H9 (cell line): Measurements from ENCODE around the gene ASTN2. TPM values are rescaled to one million over a fixed set of nuclear protein-coding genes. Genes with fewer than 3 reads are reported as not detected.

Experiments
- DNase-seq: peaks from one replicate; pipeline ENCODE4 v3.0.0-alpha.2; 2017
- H2AFZ ChIP-seq: one replicate; pipeline ENCODE4 v1.6.1; 2013; ENCODE audit warnings: mild to moderate bottlenecking, low read length, control low read depth, moderate library complexity
- H2AK5ac ChIP-seq: 2 replicates; pipeline ENCODE4 v1.6.1; 2013; ENCODE audit warnings: low read length, control low read depth, mixed read lengths; ENCODE audit not compliant: insufficient read length
- H2BK120ac ChIP-seq: one replicate; pipeline ENCODE4 v1.6.1; 2013; ENCODE audit warnings: low read depth, mild to moderate bottlenecking, low read length, control low read depth, inconsistent platforms; ENCODE audit not compliant: poor library complexity, severe bottlenecking
- H2BK12ac ChIP-seq: 2 replicates; pipeline ENCODE4 v1.6.1; 2013; ENCODE audit warnings: low read length, control low read depth, mixed read lengths, low read depth; ENCODE audit not compliant: insufficient read length
- H2BK15ac ChIP-seq: 2 replicates; pipeline ENCODE4 v1.6.1; 2013; ENCODE audit warnings: low read depth, low read length, control low read depth
- H2BK20ac ChIP-seq: one replicate; pipeline ENCODE4 v1.6.1; 2013; ENCODE audit warnings: low read depth, mild to moderate bottlenecking, low read length, control low read depth, inconsistent platforms; ENCODE audit not compliant: poor library complexity, severe bottlenecking
- H2BK5ac ChIP-seq: 2 replicates; pipeline ENCODE4 v1.6.1; 2013; ENCODE audit warnings: low read length, control low read depth, mixed read lengths; ENCODE audit not compliant: insufficient read length
- H3K14ac ChIP-seq: 2 replicates; pipeline ENCODE4 v1.6.1; 2013; ENCODE audit warnings: low read length, control low read depth; ENCODE audit not compliant: insufficient read depth
- H3K18ac ChIP-seq: 2 replicates; pipeline ENCODE4 v1.6.1; 2013; ENCODE audit warnings: low read depth, mild to moderate bottlenecking, mixed read lengths, low read length, control low read depth; ENCODE audit not compliant: insufficient read length
- H3K23ac ChIP-seq: 2 replicates; pipeline ENCODE4 v1.6.1; 2013; ENCODE audit warnings: low read length, control low read depth, mixed read lengths, low read depth; ENCODE audit not compliant: insufficient read length
- H3K23me2 ChIP-seq: 2 replicates; pipeline ENCODE4 v1.6.1; 2013; ENCODE audit warnings: low read depth, mild to moderate bottlenecking, mixed read lengths, low read length, control low read depth; ENCODE audit not compliant: insufficient read length, poor library complexity, severe bottlenecking
- H3K27ac ChIP-seq: 2 replicates; pipeline ENCODE4 v1.5.1; 2013; ENCODE audit warnings: low read length, control low read depth, mixed read lengths, low read depth; ENCODE audit not compliant: insufficient read length
- H3K27me3 ChIP-seq: 2 replicates; pipeline ENCODE4 v1.6.1; 2013; ENCODE audit warnings: low read length, control low read depth, inconsistent platforms; ENCODE audit not compliant: insufficient read depth
- H3K4ac ChIP-seq: 2 replicates; pipeline ENCODE4 v1.6.1; 2013; ENCODE audit warnings: low read depth, mild to moderate bottlenecking, control low read depth, inconsistent platforms, low read length, moderate library complexity
- H3K4me1 ChIP-seq: 2 replicates; pipeline ENCODE4 v1.6.1; 2013; ENCODE audit warnings: low read length, control low read depth, inconsistent platforms; ENCODE audit not compliant: insufficient read depth
- H3K4me2 ChIP-seq: 2 replicates; pipeline ENCODE4 v1.6.1; 2013; ENCODE audit warnings: low read length, control low read depth, mixed read lengths; ENCODE audit not compliant: insufficient read length, insufficient read depth
- H3K56ac ChIP-seq: 2 replicates; pipeline ENCODE4 v1.6.1; 2013; ENCODE audit warnings: low read depth, mild to moderate bottlenecking, mixed read lengths, low read length, control low read depth; ENCODE audit not compliant: insufficient read length
- H3K79me1 ChIP-seq: 2 replicates; pipeline ENCODE4 v1.6.1; 2013; ENCODE audit warnings: low read depth, mild to moderate bottlenecking, moderate library complexity, low read length, control low read depth, inconsistent platforms; ENCODE audit not compliant: insufficient read depth, poor library complexity, severe bottlenecking
- H3K79me2 ChIP-seq: 2 replicates; pipeline ENCODE4 v1.6.1; 2013; ENCODE audit warnings: low read length, control low read depth, inconsistent platforms; ENCODE audit not compliant: insufficient read depth
- H3K9ac ChIP-seq: 2 replicates; pipeline ENCODE4 v1.6.1; 2013; ENCODE audit warnings: low read length, control low read depth, mixed read lengths; ENCODE audit not compliant: insufficient read length; ENCODE audit errors: extremely low read depth
- H3K9me3 ChIP-seq: one replicate; pipeline ENCODE4 v1.6.1; 2013; ENCODE audit warnings: low read depth, low read length, inconsistent platforms; ENCODE audit not compliant: control insufficient read depth
- H3T11ph ChIP-seq: one replicate; pipeline ENCODE4 v1.6.1; 2013; ENCODE audit warnings: mild to moderate bottlenecking, low read length, control low read depth, inconsistent platforms
- H4K20me1 ChIP-seq: one replicate; pipeline ENCODE4 v1.6.1; 2013; ENCODE audit not compliant: control insufficient read depth, insufficient read length, insufficient read depth
- H4K5ac ChIP-seq: 2 replicates; pipeline ENCODE4 v1.6.1; 2013; ENCODE audit warnings: low read depth, mild to moderate bottlenecking, mixed read lengths, low read length, control low read depth; ENCODE audit not compliant: insufficient read length
- H4K8ac ChIP-seq: replicated peaks from 2 replicates; pipeline ENCODE4 v1.6.1; 2013; ENCODE audit warnings: low read length, control low read depth, mixed read lengths, low read depth; ENCODE audit not compliant: insufficient read length
- H4K91ac ChIP-seq: 2 replicates; pipeline ENCODE4 v1.6.1; 2013; ENCODE audit warnings: low read depth, mild to moderate bottlenecking, moderate library complexity, mixed read lengths, low read length, control low read depth; ENCODE audit not compliant: insufficient read length
- H3K27ac Mint-ChIP-seq, 3 experiments: 2 replicates in 2 of 3; 3 replicates in 1 of 3; pipeline ENCODE4 v1.8.0; 2020 to 2021; ENCODE audit warnings: mixed read lengths in 3 of 3, mild to moderate bottlenecking in 1 of 3, moderate library complexity in 1 of 3
- H3K27me3 Mint-ChIP-seq: 2 replicates; pipeline ENCODE4 v1.8.0; 2021; ENCODE audit warnings: low read depth, mild to moderate bottlenecking, moderate library complexity, mixed read lengths
- H3K36me3 Mint-ChIP-seq, 3 experiments: 2 replicates in 2 of 3; 3 replicates in 1 of 3; pipeline ENCODE4 v1.8.0; 2020 to 2021; ENCODE audit warnings: low read depth in 3 of 3, mixed read lengths in 3 of 3; ENCODE audit not compliant: insufficient read depth in 1 of 3
- H3K4me1 Mint-ChIP-seq, 2 experiments: 2 replicates each; pipeline ENCODE4 v1.8.0; 2020; ENCODE audit warnings: mixed read lengths in 2 of 2
- H3K4me3 Mint-ChIP-seq, 2 experiments: 2 replicates in 1 of 2; 3 replicates in 1 of 2; pipeline ENCODE4 v1.8.0; 2020 to 2021; ENCODE audit warnings: mild to moderate bottlenecking in 2 of 2, mixed read lengths in 2 of 2, moderate library complexity in 1 of 2
- H3K9me3 Mint-ChIP-seq, 2 experiments: 2 replicates in 1 of 2; 3 replicates in 1 of 2; pipeline ENCODE4 v1.8.0; 2020; ENCODE audit warnings: mild to moderate bottlenecking in 2 of 2, mixed read lengths in 2 of 2, moderate library complexity in 1 of 2
- CTCF ChIP-seq: fragments of 200-600 bp; sonication (generic); conservative IDR thresholded peaks from 3 replicates; pipeline ENCODE4 v1.8.0; 2021; ENCODE audit warnings: antibody characterized with exemption, mild to moderate bottlenecking
- WGBS: extraction: QIAGEN DNeasy Blood & Tissue Kit; methylation state at CpG from one replicate; pipeline ENCODE4 v1.1.7; 2013; ENCODE audit warnings: missing lambda C conversion rate, low lambda C conversion rate, mixed read lengths; ENCODE audit not compliant: insufficient read length; ENCODE audit errors: extremely low coverage; 5-methylcytosine and 5-hydroxymethylcytosine counted together
- total RNA-seq: library from RNA; stranded (reverse); gene quantifications from 2 replicates; pipeline ENCODE4 v1.2.1, GENCODE V29; 2021

ASTN2 gene
- total RNA-seq, 1 experiment from 2014 or later = 9.7 TPM

- Histone ChIP-seq H2BK12ac (no peak overlapping the region), H3K4me2 (no peak overlapping the region), H3K4ac (no peak overlapping the region), H3K14ac (no peak overlapping the region), H2BK5ac (no peak overlapping the region), H4K8ac (no peak overlapping the region), H3T11ph (no peak overlapping the region), H3K4me1 (no peaks in the 10 kb centered on the region), H4K20me1 (no peaks in the 10 kb centered on the region), H2BK15ac (no peak overlapping the region), H3K27me3 (no peaks in the 10 kb centered on the region), H3K27ac (no peak overlapping the region), H3K9me3 (no peaks in the 10 kb centered on the region), H4K91ac (no peak overlapping the region), H2AK5ac (no peak overlapping the region), H2BK120ac (no peak overlapping the region), H3K23ac (no peak overlapping the region), H2AFZ (no peak overlapping the region), H2BK20ac (no peak overlapping the region), H3K23me2 (no peaks in the 10 kb centered on the region), H3K18ac (no peak overlapping the region), H3K79me2 (no peaks in the 10 kb centered on the region), H4K5ac (no peak overlapping the region), H3K56ac (no peak overlapping the region), H3K79me1 (no peaks in the 10 kb centered on the region), H3K9ac (no peak overlapping the region)
- no peaks in the 10 kb centered on the region for H3K27me3 Mint-ChIP-seq
- DNase-seq = no peak
- no peaks in the 10 kb centered on the region for H3K36me3 Mint-ChIP-seq
- peaks cover 8 to 30% of the 10 kb centered on the region in 2 experiments; a peak in 3 of 4 replicates for H3K4me1 Mint-ChIP-seq
- H3K27ac Mint-ChIP-seq = no peak overlapping the region
- WGBS = no CpG with 5 or more reads among the region's 1 CpG
- TF ChIP-seq CTCF = no peak
- no peak overlapping the region for H3K4me3 Mint-ChIP-seq
- H3K9me3 Mint-ChIP-seq = no peaks in the 10 kb centered on the region
These were observed 183.8 kb downstream of the ASTN2 start for GRCh38 chr9:117231012-117231411.
